Measurements from ENCODE around the gene ARHGAP29.
"Not testable (repeated sequence)": the region's sequence is repeated elsewhere in the genome, so short reads cannot be mapped to it uniquely, and the experiment has no call there.

The ARHGAP29 gene

DNA sequence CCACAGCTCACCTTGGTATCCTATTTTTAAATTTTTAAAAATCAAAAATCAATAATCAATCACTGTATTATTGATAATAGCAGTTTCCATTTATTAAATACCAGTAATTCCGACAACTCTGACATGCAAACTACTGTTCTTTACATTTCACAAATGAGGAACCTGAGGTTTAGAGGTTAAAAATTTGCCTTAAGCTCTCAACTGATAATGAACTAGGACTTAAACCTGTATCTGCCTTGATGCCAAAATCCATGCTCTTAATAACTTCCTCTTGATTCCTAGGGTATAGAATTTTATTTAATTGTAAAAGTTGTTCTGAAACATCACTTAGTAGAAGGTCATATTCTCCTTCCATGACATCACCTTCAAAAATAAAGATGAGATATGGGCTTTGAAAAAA is 5.6 kb downstream of the ARHGAP29 start:
- DNase-seq: no peak

DNA sequence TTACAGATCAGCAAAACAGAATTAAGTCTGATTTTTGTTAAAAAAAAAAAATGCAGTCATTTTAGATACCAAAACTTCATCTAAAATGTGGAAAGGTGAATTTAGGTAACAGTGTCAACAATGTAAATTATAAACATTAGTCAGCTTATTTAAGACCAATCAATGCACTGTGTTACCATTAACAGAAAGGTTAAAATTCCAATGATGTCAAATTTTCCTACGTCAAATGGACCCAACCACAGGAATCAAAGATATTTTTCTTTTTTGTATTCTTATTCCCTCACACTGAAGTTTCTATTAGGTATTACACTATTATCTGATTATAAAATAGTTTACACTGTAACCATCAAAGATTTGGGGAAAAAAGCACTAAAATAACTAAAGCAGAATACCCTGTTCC is 6.5 kb downstream of the ARHGAP29 start:
- no peak for DNase-seq

DNA sequence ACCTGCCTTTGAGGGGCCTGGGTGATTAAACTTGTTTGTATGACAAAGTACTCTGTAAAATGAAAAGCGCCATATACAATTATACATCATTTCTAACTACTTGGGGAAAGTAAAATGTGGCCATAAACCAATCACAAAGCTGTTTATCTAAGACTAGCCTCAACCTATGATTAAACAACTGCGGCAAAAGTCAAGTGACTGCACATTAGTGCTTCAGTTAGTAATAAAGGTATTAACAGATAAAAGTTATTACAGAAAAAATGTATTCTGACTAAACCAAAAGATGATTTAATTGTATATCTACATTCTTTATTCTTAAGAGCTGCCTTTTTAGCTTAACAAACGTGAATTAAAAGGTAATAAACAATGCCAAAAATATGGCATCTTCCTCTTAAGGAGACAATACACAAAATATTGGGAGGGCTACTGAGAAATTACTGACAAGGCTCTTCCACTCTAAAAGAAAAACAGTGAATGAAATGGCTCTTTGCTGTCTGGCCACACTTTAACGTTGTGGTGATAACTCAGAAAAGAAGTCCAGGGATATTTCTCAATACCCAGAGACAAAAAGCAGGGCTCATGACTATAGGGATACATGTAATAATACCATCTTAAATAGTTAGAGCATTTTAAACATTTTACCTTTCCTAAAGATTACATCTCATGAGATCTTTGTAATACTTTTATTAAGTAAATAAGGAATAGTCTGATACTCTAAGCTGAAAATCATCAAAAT is 8.6 kb downstream of the ARHGAP29 start:
- DNase-seq: no peak

DNA sequence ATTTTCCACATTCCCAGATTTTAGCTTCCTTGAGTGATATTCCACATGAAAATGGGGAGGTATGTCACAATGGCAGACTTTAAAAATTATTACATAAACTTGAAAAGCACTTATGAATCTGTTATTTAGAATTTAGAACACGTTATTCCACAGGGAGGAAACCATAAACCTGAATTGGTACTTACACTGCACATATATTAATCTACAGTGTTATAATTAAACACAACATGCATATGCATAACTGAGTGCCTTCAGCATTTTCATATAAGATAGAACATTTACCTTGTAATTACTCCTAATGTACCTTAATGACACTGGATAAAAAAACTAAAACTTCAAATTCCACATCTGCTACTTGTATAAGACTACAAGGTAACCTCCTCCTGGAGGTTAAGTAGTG is 9.8 kb downstream of the ARHGAP29 start:
- DNase-seq: no peak

DNA sequence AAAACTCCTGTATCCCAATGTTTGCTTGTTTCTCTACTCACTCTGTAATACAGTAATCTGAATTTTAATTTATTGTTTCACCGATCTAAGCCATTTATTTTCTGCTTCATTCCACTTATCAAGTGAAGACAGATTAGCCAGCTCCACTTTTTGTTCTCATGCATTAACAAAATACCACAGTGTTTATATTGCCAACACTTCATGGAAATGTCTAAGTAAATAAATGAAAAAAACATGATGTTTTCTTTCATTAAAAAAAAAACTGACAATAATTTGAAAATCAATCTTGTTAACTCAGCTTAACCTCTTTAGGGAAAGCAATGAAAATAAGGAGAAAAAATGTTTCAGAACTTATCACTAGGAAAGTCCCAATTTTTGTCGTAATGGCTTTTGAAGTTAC is 11.5 kb downstream of the ARHGAP29 start:
- DNase-seq: no peak

DNA sequence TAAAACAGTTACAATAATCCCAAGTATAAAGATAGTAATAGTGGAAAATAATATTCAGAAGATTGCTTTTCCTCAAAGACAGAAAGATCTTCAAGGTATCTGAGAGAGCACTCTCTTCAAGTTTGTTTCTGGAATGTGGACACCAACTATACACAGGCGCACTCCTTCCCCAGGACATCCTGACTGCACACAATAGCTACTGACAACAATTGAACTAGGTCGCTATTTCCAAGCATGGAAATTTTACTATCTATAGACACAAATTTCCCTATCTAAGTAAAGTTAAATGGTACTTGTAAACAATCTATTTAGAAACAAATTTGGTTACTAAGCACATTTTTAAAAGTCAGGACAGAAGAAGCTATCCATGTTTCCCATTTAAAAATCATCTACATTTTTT is 19.1 kb downstream of the ARHGAP29 start:
- no peak for DNase-seq

DNA sequence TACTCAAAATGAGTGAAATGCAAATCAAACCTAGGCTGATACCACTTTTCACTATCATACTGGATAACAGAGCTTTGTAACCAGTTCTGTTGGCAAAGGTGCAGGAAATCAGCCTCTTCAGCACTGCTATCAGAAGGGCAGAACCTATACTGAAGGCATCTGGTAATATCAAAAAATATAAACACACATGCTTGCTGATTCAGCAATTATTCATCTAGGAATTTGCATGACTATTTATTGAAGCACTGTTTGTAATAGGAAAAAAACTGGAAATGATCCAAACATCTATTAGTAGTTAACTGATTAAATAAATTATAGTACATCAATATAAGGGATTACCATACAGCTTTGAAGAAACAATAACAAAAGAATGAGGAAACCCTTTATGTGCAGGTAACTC is 21.4 kb downstream of the ARHGAP29 start:
- no peak for DNase-seq

DNA sequence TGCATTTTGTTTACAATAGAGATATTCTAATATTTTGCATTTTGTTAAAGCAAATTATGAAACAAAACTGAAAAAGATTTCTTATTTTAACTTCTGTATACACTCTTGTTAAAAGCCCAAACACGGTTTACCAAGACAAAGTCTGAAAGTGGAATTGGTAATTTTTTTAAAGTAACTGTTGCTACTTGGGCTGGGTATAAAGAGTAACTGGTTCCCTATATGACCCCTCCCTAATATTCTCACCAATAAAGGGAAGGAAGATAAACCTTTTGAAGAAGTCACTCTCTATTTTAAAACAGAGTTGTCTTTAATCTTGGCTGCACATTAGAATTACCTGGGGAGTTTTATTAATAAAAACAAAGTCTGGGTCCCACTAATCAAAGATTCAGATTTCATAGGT is 27.4 kb downstream of the ARHGAP29 start:
- DNase-seq: no peak

DNA sequence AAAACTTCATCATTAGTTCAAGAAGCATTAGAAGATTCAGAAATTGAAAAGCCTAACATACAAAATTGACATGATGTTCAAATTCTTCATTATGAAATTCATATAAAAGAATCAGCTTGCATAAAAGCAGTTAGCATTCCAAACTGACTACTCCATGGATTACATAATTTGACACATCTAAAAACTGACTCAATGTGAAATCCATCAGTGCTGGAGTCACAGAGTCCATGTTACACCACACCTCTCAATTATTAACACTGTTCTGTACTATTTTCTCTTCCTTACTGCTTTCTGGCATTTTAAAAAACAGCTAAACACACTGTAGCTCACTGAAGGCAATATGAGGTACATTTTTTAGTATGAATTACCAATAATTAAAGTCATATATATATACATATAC is 28.0 kb downstream of the ARHGAP29 start:
- DNase-seq: no peak

DNA sequence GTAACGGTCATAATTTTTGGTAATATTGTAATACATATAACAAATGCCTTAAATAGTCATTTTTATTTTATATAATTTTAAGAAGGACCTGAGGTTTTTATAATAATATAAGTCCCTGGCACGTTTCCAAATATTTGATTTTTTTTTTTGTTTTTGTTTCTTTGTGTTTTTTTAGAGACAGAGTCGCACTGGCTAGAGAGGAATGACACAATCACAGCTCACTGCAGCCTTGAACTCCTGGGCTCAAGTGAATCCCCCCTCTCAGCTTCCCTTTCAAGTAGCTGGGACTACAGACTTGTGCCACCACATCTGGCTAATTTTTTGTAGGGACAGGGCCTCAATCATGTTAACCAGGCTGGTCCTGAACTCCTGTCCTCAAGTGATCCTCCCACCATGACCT is 29.7 kb downstream of the ARHGAP29 start:
- no peak for DNase-seq

DNA sequence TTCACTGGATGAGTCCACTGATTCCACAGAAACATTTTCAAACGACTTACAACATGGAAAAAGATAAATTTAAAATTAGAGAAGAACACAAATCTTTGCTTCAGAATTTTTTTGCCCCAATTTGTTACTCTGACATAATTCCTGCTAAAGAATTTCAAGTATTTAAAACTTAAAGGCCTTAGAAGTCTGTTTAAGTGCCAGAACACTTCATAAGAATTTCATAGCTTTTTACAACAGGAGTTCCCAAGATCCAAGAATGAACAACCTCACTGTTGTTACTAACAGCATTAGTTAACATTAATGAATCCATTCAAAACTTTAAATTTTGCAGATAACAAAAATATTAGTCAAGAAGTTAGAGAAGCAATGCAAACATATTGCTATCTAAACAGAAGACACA is 31.7 kb downstream of the ARHGAP29 start:
- no peak for DNase-seq

DNA sequence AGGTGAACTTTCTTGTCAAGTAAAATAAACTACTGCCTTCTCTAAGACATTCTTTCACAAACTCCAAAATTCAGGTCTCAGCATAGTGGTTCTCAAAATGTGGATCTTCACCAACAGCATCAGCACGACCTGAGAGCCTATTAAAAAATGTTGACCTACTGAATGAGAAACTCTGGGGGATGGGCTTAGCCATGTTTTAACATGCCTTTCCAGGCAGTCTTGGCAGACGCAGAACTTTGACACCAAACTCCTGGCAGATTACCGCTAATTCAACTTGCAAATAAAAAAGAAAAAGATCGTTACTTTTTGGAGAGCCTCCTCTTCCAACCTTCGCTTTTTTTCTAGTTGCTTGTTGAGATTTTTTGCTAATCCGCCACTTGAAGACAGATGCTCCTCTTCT is 35.1 kb downstream of the ARHGAP29 start:
- peak; percentile 36 for DNase-seq

DNA sequence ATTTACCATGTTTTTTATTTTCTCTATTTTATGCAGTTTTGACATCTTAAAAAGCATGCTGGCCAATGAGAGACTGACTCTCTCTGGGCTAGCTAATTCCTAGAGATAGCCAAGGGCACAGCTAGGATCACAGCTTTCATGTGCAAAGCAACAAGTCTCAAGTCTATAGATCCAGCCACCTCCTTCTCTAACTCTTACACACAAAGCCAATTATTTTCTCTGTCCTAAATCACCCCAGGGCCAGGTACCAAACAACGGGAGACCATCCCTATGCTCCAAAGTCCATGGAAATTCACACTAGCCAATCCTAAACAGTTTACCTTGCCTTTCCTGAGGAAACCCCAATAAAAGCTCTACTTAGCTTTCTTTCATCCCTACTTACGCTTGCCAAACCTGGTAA is 38.0 kb downstream of the ARHGAP29 start:
- DNase-seq: no peak

DNA sequence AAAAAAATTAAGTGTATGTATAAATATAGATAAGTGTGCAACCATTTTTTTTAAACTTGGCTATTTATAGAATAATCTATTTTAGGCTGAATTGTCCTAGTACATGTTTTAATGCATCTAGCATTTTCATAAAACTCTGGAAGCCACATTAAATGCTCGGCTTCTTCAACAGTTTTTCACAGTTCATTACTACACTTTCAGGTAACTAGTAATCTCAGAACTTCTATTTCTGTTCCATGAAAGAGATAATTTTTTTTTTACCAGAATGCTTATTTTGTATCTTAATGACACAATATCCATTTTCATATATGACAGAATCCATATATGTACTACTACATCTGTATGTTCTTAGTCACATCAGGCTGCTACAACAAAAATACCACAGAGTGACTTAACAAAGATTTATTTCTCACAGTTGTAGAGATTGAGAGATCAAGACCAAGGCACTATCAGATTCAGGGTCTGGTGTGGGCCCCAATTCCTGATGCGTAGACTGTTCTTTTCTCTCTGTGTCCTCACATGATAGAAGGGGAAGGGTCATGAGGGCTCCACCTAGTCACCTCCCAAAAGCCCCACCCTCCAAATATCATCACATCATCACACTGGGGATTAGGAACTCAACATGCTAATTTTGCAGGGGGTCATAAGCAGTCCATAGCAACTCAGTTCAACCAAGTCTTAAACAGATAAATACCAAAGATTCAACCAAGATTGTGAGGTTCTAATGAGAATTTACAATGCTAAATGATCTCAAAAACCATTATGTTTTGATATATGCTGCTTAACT is 43.1 kb downstream of the ARHGAP29 start:
- no peak for DNase-seq

DNA sequence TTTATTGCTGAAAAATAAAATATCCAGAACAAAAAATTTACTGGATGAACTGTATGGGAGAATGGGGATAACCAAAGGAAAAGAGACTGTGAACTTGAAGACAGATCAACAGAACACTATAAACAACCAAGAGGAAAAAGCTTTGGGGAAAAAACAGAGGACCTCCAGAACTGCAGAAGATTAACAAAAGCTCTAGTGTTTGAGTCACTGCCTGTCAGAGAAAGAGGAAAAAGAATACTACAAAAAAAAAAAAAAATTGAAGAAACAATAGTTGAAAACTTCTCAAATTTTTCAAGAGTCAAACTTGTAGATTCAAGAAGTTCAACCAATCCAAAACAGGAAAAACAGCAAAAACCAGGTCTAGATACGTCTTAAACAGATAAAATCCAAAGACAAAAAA is 44.3 kb downstream of the ARHGAP29 start:
- no peak for DNase-seq

DNA sequence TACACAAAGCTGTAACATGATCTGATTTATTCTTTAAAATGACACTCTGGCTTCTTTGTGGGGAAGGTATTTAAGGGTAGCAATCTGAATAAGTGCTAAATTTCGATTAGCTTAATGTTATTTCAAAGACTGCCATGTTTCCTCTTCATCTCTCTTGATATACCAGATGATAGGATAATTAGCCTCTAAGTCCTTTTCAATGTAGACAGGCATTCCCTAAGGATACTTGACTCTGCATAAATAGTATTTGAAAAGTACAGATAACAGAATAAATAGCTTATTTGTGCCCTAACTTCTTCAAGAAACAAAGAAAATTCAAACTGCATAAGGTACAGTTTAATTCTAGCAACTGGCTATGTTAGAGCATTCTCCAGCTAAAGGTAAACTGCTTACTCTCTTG is 46.2 kb downstream of the ARHGAP29 start:
- peak; percentile 39 for DNase-seq

DNA sequence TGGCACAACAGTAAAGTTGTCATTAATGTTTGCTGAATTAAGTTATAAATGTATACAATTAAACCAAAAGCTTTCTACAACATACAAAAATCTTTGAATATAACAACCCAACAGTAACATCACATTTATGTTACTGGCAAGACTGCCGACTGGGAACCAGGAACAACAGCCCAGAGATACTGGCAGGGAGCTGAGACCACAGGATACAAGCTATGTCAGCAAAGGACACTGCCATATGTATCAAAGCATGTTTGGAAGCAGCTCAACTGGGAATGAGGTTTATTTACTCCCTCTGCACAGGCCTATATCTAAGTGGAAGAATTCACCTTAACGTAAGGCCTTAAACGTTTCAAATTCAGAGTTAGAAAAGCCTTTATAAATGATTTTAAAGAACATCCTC is 50.4 kb downstream of the ARHGAP29 start:
- no peak for DNase-seq

DNA sequence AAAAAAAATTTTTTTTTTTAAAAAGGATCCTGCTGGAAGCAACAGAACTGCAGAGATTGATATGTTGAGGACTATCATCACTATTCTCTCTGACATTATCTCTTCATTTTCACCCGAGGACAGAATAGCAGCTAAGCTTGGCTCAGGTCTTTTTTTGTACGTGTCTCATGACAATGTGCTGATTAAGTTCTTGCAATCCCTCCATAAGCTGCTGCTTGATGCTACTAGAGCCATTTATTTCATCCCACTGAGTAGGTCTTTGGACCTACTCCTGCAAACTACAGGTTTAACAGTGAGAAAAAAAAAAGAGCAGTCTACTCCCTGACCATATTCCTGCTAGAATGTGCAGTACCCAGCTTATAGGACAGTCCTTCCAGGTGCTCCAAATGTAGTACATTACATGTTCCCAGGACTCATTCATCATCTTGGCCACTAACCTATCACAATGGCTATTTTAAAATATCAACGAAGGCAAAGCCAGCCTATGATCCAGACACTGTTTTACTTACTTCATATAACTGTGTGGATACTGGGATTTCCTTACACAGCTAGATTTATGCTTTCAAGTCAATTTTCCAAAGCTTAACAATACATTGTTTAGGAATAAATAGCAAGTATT is 54.1 kb downstream of the ARHGAP29 start:
- no peak for DNase-seq

DNA sequence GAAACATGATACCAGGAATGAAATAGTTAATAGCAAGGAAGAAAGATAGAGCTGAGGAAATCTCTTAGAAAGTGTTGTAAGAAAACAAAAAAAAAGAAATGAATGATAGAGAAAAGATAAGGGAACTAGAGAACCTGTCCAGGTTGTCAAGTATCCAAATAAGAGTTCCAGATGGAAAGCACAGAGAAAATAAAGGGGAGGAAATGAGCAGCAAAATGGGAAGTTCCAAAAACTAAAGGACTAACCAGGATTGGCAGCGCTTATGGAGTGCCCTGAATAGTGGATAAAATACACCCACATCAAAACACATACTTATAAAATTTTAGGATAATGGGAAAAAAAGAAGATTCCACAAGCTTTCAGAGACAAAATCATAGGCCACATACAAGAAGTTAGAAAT is 55.2 kb downstream of the ARHGAP29 start:
- no peak for DNase-seq

DNA sequence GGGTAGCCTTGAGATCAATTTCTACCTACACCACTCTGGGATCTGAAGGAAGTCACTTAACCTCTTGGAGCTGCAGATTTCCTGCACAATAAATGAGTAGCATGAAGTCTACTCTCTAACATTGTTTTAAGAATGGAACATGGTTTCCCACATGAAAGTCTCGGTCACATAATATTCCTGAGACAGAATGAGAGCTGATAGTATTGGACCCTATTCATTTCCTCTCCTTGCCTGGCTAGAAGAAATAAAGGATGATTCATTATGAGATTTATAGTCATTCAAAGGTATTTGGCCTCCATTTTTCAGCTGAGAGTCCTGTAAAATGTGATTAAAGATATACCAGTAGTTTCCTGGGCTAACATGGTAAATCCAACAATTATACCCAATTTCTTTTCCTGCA is 56.7 kb downstream of the ARHGAP29 start:
- no peak for DNase-seq

DNA sequence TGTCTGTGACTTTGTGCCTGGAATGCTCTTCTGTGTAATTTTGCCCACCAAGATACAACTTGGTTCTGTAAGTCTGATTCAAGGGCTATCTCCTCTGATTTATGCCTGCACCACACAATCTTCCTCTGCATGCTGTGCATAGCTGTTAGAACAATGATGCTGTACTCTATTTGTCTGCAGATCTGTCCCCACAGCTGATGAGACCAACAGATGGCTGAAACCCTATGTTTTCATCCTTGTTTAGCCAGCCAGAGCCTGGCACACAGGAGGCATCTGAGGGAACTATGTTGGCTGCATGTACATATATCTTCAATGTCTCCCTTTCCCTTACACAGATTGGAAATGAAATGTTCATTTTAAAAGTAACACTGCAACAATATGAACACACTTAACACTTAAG is 58.5 kb downstream of the ARHGAP29 start:
- no peak for DNase-seq

DNA sequence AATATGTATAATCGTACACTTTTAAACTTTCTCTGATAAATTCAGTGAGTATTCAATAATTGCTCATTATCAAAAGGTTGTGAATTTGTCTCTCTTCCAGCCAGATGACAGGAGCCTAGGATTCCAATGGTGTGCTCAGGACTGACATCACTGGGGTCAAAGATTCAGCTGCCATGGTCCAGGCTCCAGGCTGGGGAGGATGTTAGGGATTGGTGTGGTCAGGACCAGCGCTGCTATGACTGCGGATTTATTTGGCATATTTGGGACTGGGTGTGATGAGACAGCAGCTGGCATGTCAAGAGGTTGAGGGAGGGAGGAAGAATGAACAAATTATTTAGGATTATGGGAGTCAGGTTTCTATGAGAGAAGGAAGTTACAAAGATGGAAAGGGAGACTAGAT is 68.3 kb downstream of the ARHGAP29 start:
- DNase-seq: no peak

DNA sequence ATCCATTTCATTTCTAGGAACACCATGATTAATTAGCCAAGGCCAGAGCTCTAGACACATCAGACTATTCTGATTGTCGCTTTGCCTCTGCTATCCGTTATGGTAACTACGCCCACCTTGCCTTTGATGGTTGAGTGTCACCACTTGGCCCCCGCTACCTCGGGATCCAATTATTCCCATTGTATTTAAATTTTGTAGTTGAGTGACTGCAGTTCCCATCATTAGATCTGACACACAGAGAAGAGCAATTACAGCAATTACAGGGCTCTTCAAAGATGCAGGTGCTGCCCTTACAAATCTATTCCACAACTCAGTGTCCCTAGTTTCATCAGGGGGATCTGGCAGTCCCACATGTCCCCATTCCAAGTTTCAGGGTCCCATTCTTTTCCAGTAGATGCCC is 71.5 kb downstream of the ARHGAP29 start:
- DNase-seq: no peak

DNA sequence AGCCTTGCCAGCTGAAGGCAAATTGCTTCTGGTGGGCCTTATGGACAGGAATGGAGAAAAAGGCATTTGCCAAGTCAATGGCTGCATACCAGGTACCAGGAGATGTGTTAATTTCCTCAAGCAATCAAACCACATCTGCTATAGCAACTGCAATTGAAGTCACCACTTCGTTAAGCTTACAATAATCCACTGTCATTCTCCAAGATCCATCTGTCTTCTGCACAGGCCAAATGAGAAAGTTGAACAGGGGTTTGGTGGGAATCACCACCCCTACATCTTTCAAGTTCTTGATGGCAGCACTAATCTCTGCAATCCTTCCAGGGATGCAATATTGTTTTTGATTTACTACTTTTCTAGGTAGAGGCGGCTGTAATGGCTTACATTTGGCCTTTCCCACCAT is 72.5 kb downstream of the ARHGAP29 start:
- not testable (repeated sequence) for DNase-seq
